ENCODE results near the gene DENND1A.

Gene DENND1A

GRCh38 chr9:123346826-123347225 lies 583.1 kb downstream of the DENND1A start:
- no peak for TF ChIP-seq CTCF (IDR thresholded peaks at IDR 0.05; ENCODE audit: insufficient read depth, missing control alignments)
- DNase-seq (ENCODE audit: insufficient read length, low spot score): no peak
- no peak for FAIRE-seq

GRCh38 chr9:123346026-123346425 lies 583.9 kb downstream of the DENND1A start:
- no peak for TF ChIP-seq CTCF (IDR thresholded peaks at IDR 0.05; ENCODE audit: insufficient read depth, missing control alignments)

GRCh38 chr9:123345567-123345955 lies 584.4 kb downstream of the DENND1A start:
- TF ChIP-seq CTCF (IDR thresholded peaks at IDR 0.05; ENCODE audit: insufficient read depth, missing control alignments): no peak
- no peak for DNase-seq (ENCODE audit: insufficient read length, low spot score)
- no peak for FAIRE-seq

More at GRCh38 chr9:123346026-123346425, 583.9 kb downstream of the DENND1A start:
- DNase-seq (ENCODE audit: insufficient read length, low spot score) (no peak), FAIRE-seq (no peak)

- no peak for DNase-seq (ENCODE audit: insufficient read length, low spot score)
- TF ChIP-seq CTCF (IDR thresholded peaks at IDR 0.05; ENCODE audit: insufficient read depth, missing control alignments): no peak
- no peak for FAIRE-seq
Observed at GRCh38 chr9:123344192-123344949, 585.6 kb downstream of the DENND1A start.

GRCh38 chr9:123343443-123344191 lies 586.3 kb downstream of the DENND1A start:
- DNase-seq (ENCODE audit: insufficient read length, low spot score): no peak
- TF ChIP-seq CTCF (IDR thresholded peaks at IDR 0.05; ENCODE audit: insufficient read depth, missing control alignments): no peak
- FAIRE-seq: no peak

GRCh38 chr9:123342247-123342646 lies 587.7 kb downstream of the DENND1A start:
- TF ChIP-seq CTCF (IDR thresholded peaks at IDR 0.05; ENCODE audit: insufficient read depth, missing control alignments): no peak
- DNase-seq (ENCODE audit: insufficient read length, low spot score): no peak

GRCh38 chr9:123341816-123342215 lies 588.1 kb downstream of the DENND1A start:
- DNase-seq (ENCODE audit: insufficient read length, low spot score) (no peak), FAIRE-seq (no peak)
- TF ChIP-seq CTCF (IDR thresholded peaks at IDR 0.05; ENCODE audit: insufficient read depth, missing control alignments): no peak

More at GRCh38 chr9:123342247-123342646, 587.7 kb downstream of the DENND1A start:
- no peak for FAIRE-seq

All from D721Med (cell line).